Liver (tissue), 9 donors: Measurements from ENCODE around the gene U2AF1L4. TPM values are rescaled to one million over a fixed set of nuclear protein-coding genes. Genes with fewer than 3 reads are reported as not detected.

ENCODE experiments used
- DNase-seq: peaks from one replicate; pipeline ENCODE4 v3.0.0-alpha.2; 2017; ENCODE audit warnings: low spot score
- H3K27ac ChIP-seq, 2 donors: one replicate each; pipeline ENCODE4 v1.7.0; 2013; ENCODE audit warnings: inconsistent platforms in 2 of 2, low read length in 2 of 2, control low read depth in 1 of 2, low read depth in 1 of 2, mild to moderate bottlenecking in 1 of 2
- H3K27me3 ChIP-seq, 4 donors: one replicate each; pipeline versions ENCODE4 v1.6.1 to v1.7.0; 2013; ENCODE audit warnings: low read length in 3 of 4, inconsistent platforms in 1 of 4, mild to moderate bottlenecking in 1 of 4, moderate library complexity in 1 of 4; ENCODE audit not compliant: control insufficient read depth in 4 of 4, insufficient read depth in 4 of 4
- H3K36me3 ChIP-seq, 4 donors: one replicate each; pipeline versions ENCODE4 v1.6.1 to v1.7.0; 2013; ENCODE audit warnings: low read length in 3 of 4, mild to moderate bottlenecking in 3 of 4, low read depth in 1 of 4, moderate library complexity in 1 of 4; ENCODE audit not compliant: control insufficient read depth in 4 of 4, insufficient read depth in 3 of 4
- H3K4me1 ChIP-seq, 4 donors: one replicate each; pipeline versions ENCODE4 v1.6.1 to v1.7.0; 2013; ENCODE audit warnings: low read length in 3 of 4, mild to moderate bottlenecking in 3 of 4, moderate library complexity in 1 of 4; ENCODE audit not compliant: control insufficient read depth in 4 of 4, insufficient read depth in 4 of 4
- H3K4me3 ChIP-seq, 3 donors: one replicate each; pipeline versions ENCODE4 v1.6.1 to v1.7.0; 2013; ENCODE audit warnings: low read length in 3 of 3, control low read depth in 1 of 3, low read depth in 1 of 3, mild to moderate bottlenecking in 1 of 3
- H3K9ac ChIP-seq, 2 donors: one replicate each; pipeline ENCODE4 v1.7.0; 2013; ENCODE audit warnings: low read length in 2 of 2, mild to moderate bottlenecking in 2 of 2, moderate library complexity in 2 of 2, control low read depth in 1 of 2, low read depth in 1 of 2
- H3K9me3 ChIP-seq, 4 donors: one replicate each; pipeline versions ENCODE4 v1.6.1 to v1.7.0; 2013; ENCODE audit warnings: low read length in 3 of 4; ENCODE audit not compliant: control insufficient read depth in 4 of 4
- EGR1 ChIP-seq, 2 donors: IDR thresholded peaks; 2 replicates each; pipeline ENCODE4 v1.6.1; 2016 to 2018; ENCODE audit warnings: antibody characterized with exemption in 2 of 2, low read depth in 2 of 2
- FOXA1 ChIP-seq: IDR thresholded peaks from 2 replicates; pipeline ENCODE4 v1.6.1; 2016; ENCODE audit warnings: antibody characterized with exemption
- FOXA2 ChIP-seq: IDR thresholded peaks from 2 replicates; pipeline ENCODE4 v1.6.1; 2016; ENCODE audit warnings: antibody characterized with exemption
- GABPA ChIP-seq, 2 donors: IDR thresholded peaks in 1 of 2; conservative IDR thresholded peaks in 1 of 2; 2 replicates each; pipeline ENCODE4 v1.6.1; 2016; ENCODE audit warnings: antibody characterized with exemption in 2 of 2, mild to moderate bottlenecking in 1 of 2, moderate library complexity in 1 of 2
- HNF4A ChIP-seq, 2 donors: conservative IDR thresholded peaks; 2 replicates each; pipeline ENCODE4 v1.6.1; 2016; ENCODE audit warnings: antibody characterized with exemption in 2 of 2, mild to moderate bottlenecking in 2 of 2
- HNF4G ChIP-seq: IDR thresholded peaks from 2 replicates; pipeline ENCODE4 v1.6.1; 2016; ENCODE audit warnings: antibody characterized with exemption
- JUND ChIP-seq, 2 donors: IDR thresholded peaks; 2 replicates each; pipeline ENCODE4 v1.6.1; 2016; ENCODE audit warnings: antibody characterized with exemption in 2 of 2
- NR2F2 ChIP-seq: IDR thresholded peaks from 2 replicates; pipeline ENCODE4 v1.6.1; 2016; ENCODE audit warnings: antibody characterized with exemption
- RAD21 ChIP-seq, 2 donors: IDR thresholded peaks; 2 replicates each; pipeline ENCODE4 v1.6.1; 2016; ENCODE audit warnings: antibody characterized with exemption in 2 of 2, mild to moderate bottlenecking in 2 of 2
- RXRA ChIP-seq, 2 donors: IDR thresholded peaks; 2 replicates each; pipeline ENCODE4 v1.6.1; 2017 to 2018; ENCODE audit warnings: antibody characterized with exemption in 2 of 2, mild to moderate bottlenecking in 1 of 2
- SP1 ChIP-seq: IDR thresholded peaks from 2 replicates; pipeline ENCODE4 v1.6.1; 2018; ENCODE audit warnings: antibody characterized with exemption, mild to moderate bottlenecking
- TAF1 ChIP-seq: conservative IDR thresholded peaks from 2 replicates; pipeline ENCODE4 v1.6.1; 2016; ENCODE audit warnings: antibody characterized with exemption, mild to moderate bottlenecking
- YY1 ChIP-seq: IDR thresholded peaks from 2 replicates; pipeline ENCODE4 v1.6.1; 2016; ENCODE audit warnings: antibody characterized with exemption, mild to moderate bottlenecking
- WGBS: extraction: QIAGEN DNeasy Blood & Tissue Kit; methylation state at CpG from one replicate; pipeline ENCODE4 v1.1.7; 2013; 5-methylcytosine and 5-hydroxymethylcytosine counted together
- polyA plus RNA-seq, 2 donors: library from polyadenylated mRNA; stranded (reverse) in 1 of 2; unstranded in 1 of 2; fragments of 200-250 nt in 1 of 2; fragments of >200 nt in 1 of 2; fragmentation: Nextera tagmentation in 1 of 2; extraction: Ambion mirVana in 1 of 2; gene quantifications; one replicate each; pipeline versions ENCODE4 v1.2.1 to v1.2.3, GENCODE V29; 2013 to 2015
- total RNA-seq, 2 donors: library from RNA; depleted of rRNA; stranded (reverse); fragments of >200 nt; gene quantifications; one replicate each; pipeline ENCODE4 v1.2.3, GENCODE V29; 2014
- TF ChIP-seq, protein P1 (sequence below): IDR thresholded peaks from 2 replicates; pipeline ENCODE4 v1.6.1; 2016; ENCODE audit warnings: antibody characterized with exemption, mild to moderate bottlenecking
- TF ChIP-seq, protein P2 (sequence below): IDR thresholded peaks from 2 replicates; pipeline ENCODE4 v1.6.1; 2016; ENCODE audit warnings: antibody characterized with exemption
- TF ChIP-seq, protein P3 (sequence below): IDR thresholded peaks from 2 replicates; pipeline ENCODE4 v1.6.1; 2016; ENCODE audit warnings: antibody characterized with exemption
- TF ChIP-seq, protein P4 (sequence below): fragments of 150-350 bp; IDR thresholded peaks from 2 replicates; pipeline ENCODE4 v1.5.1; 2017; ENCODE audit warnings: improper control_type of control experiment, low read depth, low read length; ENCODE audit not compliant: missing input control
- donor health status: healthy.
- donor health status: healthy.
- donor health status: healthy.
- donor health status: healthy.
- donor health status: healthy.

The U2AF1L4 gene
- total and polyA plus RNA-seq, 4 donors = 4.5 to 36.5 (median 13.4) TPM

DNA sequence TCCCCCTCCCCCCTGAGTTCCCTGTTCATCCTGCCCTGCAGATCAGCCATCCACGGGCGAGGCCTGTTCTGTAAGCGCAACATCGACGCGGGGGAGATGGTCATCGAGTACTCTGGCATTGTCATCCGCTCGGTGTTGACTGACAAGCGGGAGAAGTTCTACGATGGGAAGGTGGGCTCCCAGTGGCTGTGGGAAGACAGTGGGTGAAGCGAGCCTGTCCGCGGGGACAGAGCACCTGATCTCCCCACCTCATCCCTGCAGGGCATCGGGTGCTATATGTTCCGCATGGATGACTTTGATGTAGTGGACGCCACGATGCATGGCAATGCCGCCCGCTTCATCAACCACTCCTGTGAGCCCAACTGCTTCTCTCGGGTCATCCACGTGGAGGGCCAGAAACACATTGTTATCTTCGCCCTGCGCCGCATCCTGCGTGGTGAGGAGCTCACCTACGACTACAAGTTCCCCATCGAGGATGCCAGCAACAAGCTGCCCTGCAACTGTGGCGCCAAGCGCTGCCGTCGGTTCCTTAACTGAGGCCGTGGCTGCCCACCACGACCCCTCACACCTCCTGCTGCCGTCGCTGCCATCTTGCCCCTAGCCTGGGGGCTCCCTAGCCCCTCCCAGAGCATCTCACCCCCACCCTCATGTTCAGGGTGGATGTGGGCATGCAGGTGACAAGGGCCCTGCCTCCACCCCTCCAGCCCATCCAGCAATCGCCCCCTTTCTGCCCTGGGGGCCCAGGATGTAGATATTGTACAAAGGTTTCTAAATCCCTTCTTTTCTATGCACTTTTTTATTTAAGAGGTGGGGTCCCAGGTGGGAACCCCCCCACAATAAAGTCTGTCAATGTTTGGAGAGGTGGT is 7.0 kb downstream of the U2AF1L4 start:
- no peak overlapping the region for H3K9ac ChIP-seq
- TF ChIP-seq EGR1 (IDR thresholded peaks at IDR 0.05; ENCODE audit: low read depth in 2 of 2) (no peak), FOXA2 (no peak), YY1 (no peak), JUND (IDR thresholded peaks at IDR 0.05) (no peak), NR2F2 (no peak)
- TF ChIP-seq, protein P1, sequence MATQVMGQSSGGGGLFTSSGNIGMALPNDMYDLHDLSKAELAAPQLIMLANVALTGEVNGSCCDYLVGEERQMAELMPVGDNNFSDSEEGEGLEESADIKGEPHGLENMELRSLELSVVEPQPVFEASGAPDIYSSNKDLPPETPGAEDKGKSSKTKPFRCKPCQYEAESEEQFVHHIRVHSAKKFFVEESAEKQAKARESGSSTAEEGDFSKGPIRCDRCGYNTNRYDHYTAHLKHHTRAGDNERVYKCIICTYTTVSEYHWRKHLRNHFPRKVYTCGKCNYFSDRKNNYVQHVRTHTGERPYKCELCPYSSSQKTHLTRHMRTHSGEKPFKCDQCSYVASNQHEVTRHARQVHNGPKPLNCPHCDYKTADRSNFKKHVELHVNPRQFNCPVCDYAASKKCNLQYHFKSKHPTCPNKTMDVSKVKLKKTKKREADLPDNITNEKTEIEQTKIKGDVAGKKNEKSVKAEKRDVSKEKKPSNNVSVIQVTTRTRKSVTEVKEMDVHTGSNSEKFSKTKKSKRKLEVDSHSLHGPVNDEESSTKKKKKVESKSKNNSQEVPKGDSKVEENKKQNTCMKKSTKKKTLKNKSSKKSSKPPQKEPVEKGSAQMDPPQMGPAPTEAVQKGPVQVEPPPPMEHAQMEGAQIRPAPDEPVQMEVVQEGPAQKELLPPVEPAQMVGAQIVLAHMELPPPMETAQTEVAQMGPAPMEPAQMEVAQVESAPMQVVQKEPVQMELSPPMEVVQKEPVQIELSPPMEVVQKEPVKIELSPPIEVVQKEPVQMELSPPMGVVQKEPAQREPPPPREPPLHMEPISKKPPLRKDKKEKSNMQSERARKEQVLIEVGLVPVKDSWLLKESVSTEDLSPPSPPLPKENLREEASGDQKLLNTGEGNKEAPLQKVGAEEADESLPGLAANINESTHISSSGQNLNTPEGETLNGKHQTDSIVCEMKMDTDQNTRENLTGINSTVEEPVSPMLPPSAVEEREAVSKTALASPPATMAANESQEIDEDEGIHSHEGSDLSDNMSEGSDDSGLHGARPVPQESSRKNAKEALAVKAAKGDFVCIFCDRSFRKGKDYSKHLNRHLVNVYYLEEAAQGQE = no peak
- TF ChIP-seq, protein P2, sequence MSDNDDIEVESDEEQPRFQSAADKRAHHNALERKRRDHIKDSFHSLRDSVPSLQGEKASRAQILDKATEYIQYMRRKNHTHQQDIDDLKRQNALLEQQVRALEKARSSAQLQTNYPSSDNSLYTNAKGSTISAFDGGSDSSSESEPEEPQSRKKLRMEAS = no peak
- TF ChIP-seq, protein P3, sequence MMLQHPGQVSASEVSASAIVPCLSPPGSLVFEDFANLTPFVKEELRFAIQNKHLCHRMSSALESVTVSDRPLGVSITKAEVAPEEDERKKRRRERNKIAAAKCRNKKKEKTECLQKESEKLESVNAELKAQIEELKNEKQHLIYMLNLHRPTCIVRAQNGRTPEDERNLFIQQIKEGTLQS = no peak
- H3K4me3 ChIP-seq = no peak overlapping the region
- H3K4me1 ChIP-seq = peaks cover 5 to 35% (median 11%) of the 10 kb centered on the region in 4 donors
- H3K27me3 ChIP-seq = no peaks in the 10 kb centered on the region
- peaks cover 11 to 53% (median 20%) of the 10 kb centered on the region in 4 donors for H3K36me3 ChIP-seq
- DNase-seq = no peak
- WGBS = 95% methylated on average over 37 of the region's 37 CpGs
- H3K9me3 ChIP-seq = no peaks in the 10 kb centered on the region
- H3K27ac ChIP-seq = no peak overlapping the region

DNA sequence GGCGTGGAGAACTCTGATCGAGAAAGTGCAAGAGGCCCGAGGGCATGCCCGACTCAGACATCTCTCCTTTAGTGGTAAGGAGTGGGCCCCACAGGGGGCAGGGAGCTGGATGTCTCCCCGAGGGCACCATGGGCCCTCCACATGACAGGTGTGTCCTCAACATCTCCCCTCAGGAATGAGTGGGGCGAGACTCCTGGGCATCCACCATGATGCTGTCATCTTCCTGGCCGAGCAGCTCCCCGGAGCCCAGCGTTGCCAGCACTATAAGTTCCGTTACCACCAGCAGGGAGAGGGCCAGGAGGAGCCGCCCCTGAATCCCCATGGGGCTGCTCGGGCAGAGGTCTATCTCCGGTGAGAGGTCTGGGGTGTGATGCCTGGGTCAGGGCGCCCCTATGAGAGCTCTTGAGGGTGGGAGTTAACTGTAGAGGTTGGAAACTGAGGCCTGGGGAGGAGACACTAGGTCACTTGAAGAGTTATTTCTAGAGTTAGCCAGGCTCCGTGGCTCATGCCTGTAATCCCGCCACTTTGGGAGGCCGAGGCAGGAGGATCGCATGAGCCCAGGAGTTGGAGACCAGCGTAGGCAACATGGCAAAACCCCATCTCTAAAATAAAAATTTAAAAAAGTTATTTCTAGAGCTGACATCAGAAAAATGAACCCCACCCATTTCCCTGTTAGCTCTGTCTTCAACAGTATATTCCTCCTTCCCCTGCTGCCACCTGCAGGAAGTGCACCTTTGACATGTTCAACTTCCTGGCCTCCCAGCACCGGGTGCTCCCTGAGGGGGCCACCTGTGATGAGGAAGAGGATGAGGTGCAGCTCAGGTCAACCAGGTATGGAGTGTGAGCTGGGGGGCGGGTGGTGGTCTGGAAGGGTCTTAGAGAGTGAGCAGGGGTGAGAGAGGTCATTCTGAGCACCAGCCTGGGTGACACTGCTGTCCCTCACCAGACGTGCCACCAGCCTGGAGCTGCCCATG is 8.0 kb downstream of the U2AF1L4 start:
- Histone ChIP-seq H3K4me1 (peaks cover 5 to 34% (median 11%) of the 10 kb centered on the region in 4 donors), H3K9ac (no peak overlapping the region), H3K27me3 (no peaks in the 10 kb centered on the region), H3K4me3 (no peak overlapping the region), H3K27ac (no peak overlapping the region), H3K36me3 (peaks cover 12 to 58% (median 20%) of the 10 kb centered on the region in 4 donors), H3K9me3 (no peaks in the 10 kb centered on the region)
- DNase-seq = no peak
- 92% methylated on average over 22 of the region's 22 CpGs for WGBS
- TF ChIP-seq HNF4G (no peak), NR2F2 (no peak), FOXA2 (no peak), RXRA (IDR thresholded peaks at IDR 0.05) (no peak), FOXA1 (no peak), EGR1 (IDR thresholded peaks at IDR 0.05; ENCODE audit: low read depth in 2 of 2) (no peak), SP1 (no peak), GABPA (IDR thresholded peaks at IDR 0.05 in 1 of 2, conservative IDR thresholded peaks at IDR 0.05 in 1 of 2) (no peak), TAF1 (no peak), HNF4A (conservative IDR thresholded peaks at IDR 0.05) (no peak), RAD21 (IDR thresholded peaks at IDR 0.05) (no peak), YY1 (no peak)
- TF ChIP-seq, protein P1 = no peak
- TF ChIP-seq, protein P2 = no peak
- TF ChIP-seq, protein P3 = no peak
- TF ChIP-seq, protein P4, sequence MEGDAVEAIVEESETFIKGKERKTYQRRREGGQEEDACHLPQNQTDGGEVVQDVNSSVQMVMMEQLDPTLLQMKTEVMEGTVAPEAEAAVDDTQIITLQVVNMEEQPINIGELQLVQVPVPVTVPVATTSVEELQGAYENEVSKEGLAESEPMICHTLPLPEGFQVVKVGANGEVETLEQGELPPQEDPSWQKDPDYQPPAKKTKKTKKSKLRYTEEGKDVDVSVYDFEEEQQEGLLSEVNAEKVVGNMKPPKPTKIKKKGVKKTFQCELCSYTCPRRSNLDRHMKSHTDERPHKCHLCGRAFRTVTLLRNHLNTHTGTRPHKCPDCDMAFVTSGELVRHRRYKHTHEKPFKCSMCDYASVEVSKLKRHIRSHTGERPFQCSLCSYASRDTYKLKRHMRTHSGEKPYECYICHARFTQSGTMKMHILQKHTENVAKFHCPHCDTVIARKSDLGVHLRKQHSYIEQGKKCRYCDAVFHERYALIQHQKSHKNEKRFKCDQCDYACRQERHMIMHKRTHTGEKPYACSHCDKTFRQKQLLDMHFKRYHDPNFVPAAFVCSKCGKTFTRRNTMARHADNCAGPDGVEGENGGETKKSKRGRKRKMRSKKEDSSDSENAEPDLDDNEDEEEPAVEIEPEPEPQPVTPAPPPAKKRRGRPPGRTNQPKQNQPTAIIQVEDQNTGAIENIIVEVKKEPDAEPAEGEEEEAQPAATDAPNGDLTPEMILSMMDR = no peak
